ENCODE data around the gene ST3GAL6. TPM values are rescaled to one million over a fixed set of nuclear protein-coding genes. Genes with fewer than 3 reads are reported as not detected.

The ST3GAL6 gene
- total RNA-seq, 4 donors from 2014 or later: 1.6 to 6.6 (median 2.5) TPM

- no peak overlapping the region for H3K27ac ChIP-seq
- no peak for DNase-seq
- TF ChIP-seq POLR2A (IDR thresholded peaks at IDR 0.05) (no peak), CTCF (IDR thresholded peaks at IDR 0.05) (no peak)
- H3K4me3 ChIP-seq: no peak overlapping the region
- no peaks in the 10 kb centered on the region for H3K27me3 ChIP-seq
- H3K9me3 ChIP-seq: no peaks in the 10 kb centered on the region
- H3K4me1 ChIP-seq: no peaks in the 10 kb centered on the region
- H3K36me3 ChIP-seq: no peaks in the 10 kb centered on the region
These were observed 25.5 kb downstream of the ST3GAL6 start for GRCh38 chr3:98788651-98789050.

GRCh38 chr3:98791341-98792325 is 28.5 kb downstream of the ST3GAL6 start:
- no peak overlapping the region for H3K4me3 ChIP-seq
- no peaks in the 10 kb centered on the region for H3K9me3 ChIP-seq
- no peaks in the 10 kb centered on the region for H3K36me3 ChIP-seq
- H3K27ac ChIP-seq: no peak overlapping the region
- TF ChIP-seq POLR2A (IDR thresholded peaks at IDR 0.05): no peak
- TF ChIP-seq CTCF (IDR thresholded peaks at IDR 0.05): no peak
- no peaks in the 10 kb centered on the region for H3K4me1 ChIP-seq
- no peaks in the 10 kb centered on the region for H3K27me3 ChIP-seq
- no peak for DNase-seq

DNA sequence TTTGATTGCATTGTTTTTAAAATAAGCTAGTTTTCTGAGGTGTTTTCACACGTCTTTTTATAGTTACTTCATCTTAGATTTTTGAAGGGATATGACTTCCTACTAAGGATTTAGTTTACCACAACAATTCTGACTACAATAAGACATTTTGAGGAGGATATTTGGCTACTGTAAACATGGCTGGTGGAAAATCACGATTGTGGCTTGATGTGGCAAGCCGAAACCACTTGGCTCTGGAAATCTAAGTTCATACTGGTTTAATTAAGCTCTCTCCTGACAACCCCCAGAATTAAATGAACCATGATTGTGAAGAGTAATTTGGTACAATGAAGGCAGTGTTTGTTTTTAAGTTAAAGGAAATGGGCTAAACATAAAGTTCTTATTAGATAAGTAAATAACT is 30.8 kb downstream of the ST3GAL6 start:
- no peak for TF ChIP-seq CTCF (IDR thresholded peaks at IDR 0.05)
- TF ChIP-seq POLR2A (IDR thresholded peaks at IDR 0.05): no peak
- no peaks in the 10 kb centered on the region for H3K36me3 ChIP-seq
- no peaks in the 10 kb centered on the region for H3K4me1 ChIP-seq
- H3K27ac ChIP-seq: no peak overlapping the region
- H3K4me3 ChIP-seq: no peak overlapping the region
- no peak for DNase-seq
- H3K27me3 ChIP-seq: no peaks in the 10 kb centered on the region
- H3K9me3 ChIP-seq: no peaks in the 10 kb centered on the region

DNA sequence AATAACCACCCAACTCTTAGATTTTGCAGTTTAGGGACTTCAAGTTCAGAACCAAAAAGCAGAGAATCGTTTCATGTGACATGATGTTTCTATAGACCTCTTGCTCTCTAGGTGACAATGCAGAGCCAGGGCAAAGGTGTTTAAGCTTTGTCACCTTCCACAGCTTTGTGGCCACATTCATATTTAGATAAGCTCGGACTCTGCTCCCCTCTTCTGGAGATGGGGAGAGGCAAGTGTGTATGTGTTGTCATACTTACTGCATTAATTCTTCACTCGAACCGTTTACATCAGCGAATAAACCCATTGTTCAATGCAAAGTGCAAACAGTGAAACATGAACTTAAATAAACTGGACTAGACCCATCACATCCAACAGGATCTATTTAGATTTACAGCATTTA is 33.2 kb downstream of the ST3GAL6 start:
- Histone ChIP-seq H3K36me3 (no peaks in the 10 kb centered on the region), H3K4me3 (no peak overlapping the region)
- no peak for DNase-seq

DNA sequence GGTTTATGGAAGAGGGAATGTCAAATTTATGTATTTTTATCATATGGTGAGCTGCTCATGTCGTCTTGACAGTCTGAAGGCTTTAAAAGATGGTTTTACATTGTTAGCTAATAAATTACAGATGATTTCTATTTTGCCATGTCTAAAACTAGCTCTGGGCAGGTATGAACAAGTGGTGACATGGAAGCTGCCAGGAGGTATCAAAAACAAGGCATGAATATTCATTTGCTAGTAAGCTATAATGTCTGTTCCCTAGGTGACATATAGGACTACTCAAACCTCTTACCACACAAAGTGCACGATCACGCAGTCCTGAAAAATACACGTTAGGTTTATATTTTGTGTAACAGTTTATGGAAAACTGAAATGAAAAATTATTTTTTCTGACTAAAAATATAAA is 34.8 kb downstream of the ST3GAL6 start:
- H3K4me1 ChIP-seq: no peaks in the 10 kb centered on the region
- no peaks in the 10 kb centered on the region for H3K9me3 ChIP-seq
- TF ChIP-seq POLR2A (IDR thresholded peaks at IDR 0.05) (no peak), CTCF (IDR thresholded peaks at IDR 0.05) (no peak)
- no peaks in the 10 kb centered on the region for H3K36me3 ChIP-seq
- no peaks in the 10 kb centered on the region for H3K27me3 ChIP-seq
- H3K4me3 ChIP-seq: no peak overlapping the region
- no peak overlapping the region for H3K27ac ChIP-seq
- no peak for DNase-seq

More for the DNA sequence above, 33.2 kb downstream of the ST3GAL6 start:
- Histone ChIP-seq H3K4me1 (no peaks in the 10 kb centered on the region), H3K9me3 (no peaks in the 10 kb centered on the region), H3K27me3 (no peaks in the 10 kb centered on the region), H3K27ac (no peak overlapping the region)
- no peak for TF ChIP-seq POLR2A (IDR thresholded peaks at IDR 0.05)
- TF ChIP-seq CTCF (IDR thresholded peaks at IDR 0.05): no peak

Data from Peyer's patch (tissue), 4 donors.